Neural crest cell (in vitro differentiated cells): ENCODE data around the gene CTAGE1. TPM values are rescaled to one million over a fixed set of nuclear protein-coding genes. Genes with fewer than 3 reads are reported as not detected.
"Not testable (repeated sequence)": the region's sequence is repeated elsewhere in the genome, so short reads cannot be mapped to it uniquely, and the experiment has no call there.

Source experiments
- DNase-seq: peaks from one replicate; pipeline ENCODE4 v3.0.0; 2021; ENCODE audit warnings: low read depth, mixed read lengths, low spot score
- H3K27ac Mint-ChIP-seq: one replicate; pipeline ENCODE4 v1.8.0; 2021; ENCODE audit warnings: mild to moderate bottlenecking, mixed read lengths; ENCODE audit not compliant: unreplicated experiment
- H3K27me3 Mint-ChIP-seq: 2 replicates; pipeline ENCODE4 v1.8.0; 2021; ENCODE audit warnings: low read depth, mild to moderate bottlenecking, mixed read lengths
- H3K36me3 Mint-ChIP-seq: 2 replicates; pipeline ENCODE4 v1.8.0; 2021; ENCODE audit warnings: low read depth, mild to moderate bottlenecking, mixed read lengths
- H3K4me1 Mint-ChIP-seq: 2 replicates; pipeline ENCODE4 v1.8.0; 2021; ENCODE audit warnings: mixed read lengths
- H3K4me3 Mint-ChIP-seq: one replicate; pipeline ENCODE4 v1.8.0; 2021; ENCODE audit warnings: mild to moderate bottlenecking, mixed read lengths
- H3K9me3 Mint-ChIP-seq: 2 replicates; pipeline ENCODE4 v1.8.0; 2021; ENCODE audit warnings: mixed read lengths
- CTCF ChIP-seq: fragments of 200-600 bp; sonication (generic); conservative IDR thresholded peaks from 2 replicates; pipeline ENCODE4 v1.5.0; 2021; ENCODE audit warnings: antibody characterized with exemption, mild to moderate bottlenecking
- total RNA-seq: library from RNA; stranded (reverse); gene quantifications from 2 replicates; pipeline ENCODE4 v1.2.1, GENCODE V29; 2021

The CTAGE1 gene
- total RNA-seq, 1 donor from 2014 or later = not detected

GRCh38 chr18:22405142-22405541 lies 12.6 kb downstream of the CTAGE1 start:
- Mint-ChIP-seq H3K9me3 (peaks cover 7% of the 10 kb centered on the region), H3K4me3 (no peak overlapping the region), H3K27me3 (peaks cover 10% of the 10 kb centered on the region), H3K27ac (no peak overlapping the region), H3K4me1 (no peaks in the 10 kb centered on the region), H3K36me3 (peaks cover 3% of the 10 kb centered on the region)
- TF ChIP-seq CTCF = no peak
- DNase-seq = no peak

- peaks cover 3% of the 10 kb centered on the region for H3K9me3 Mint-ChIP-seq
- H3K36me3 Mint-ChIP-seq = peaks cover 3% of the 10 kb centered on the region
- TF ChIP-seq CTCF = no peak
- H3K27me3 Mint-ChIP-seq = peaks cover 15% of the 10 kb centered on the region
- H3K4me1 Mint-ChIP-seq = no peaks in the 10 kb centered on the region
- no peak overlapping the region for H3K27ac Mint-ChIP-seq
- no peak for DNase-seq
- H3K4me3 Mint-ChIP-seq = no peak overlapping the region
Observed at GRCh38 chr18:22403950-22404349, 13.8 kb downstream of the CTAGE1 start.

GRCh38 chr18:22399949-22400348 lies 17.8 kb downstream of the CTAGE1 start:
- Mint-ChIP-seq H3K4me3 (no peak overlapping the region), H3K27me3 (peaks cover 15% of the 10 kb centered on the region), H3K27ac (no peak overlapping the region), H3K9me3 (peaks cover 3% of the 10 kb centered on the region), H3K4me1 (no peaks in the 10 kb centered on the region), H3K36me3 (no peaks in the 10 kb centered on the region)
- no peak for TF ChIP-seq CTCF
- DNase-seq = no peak

- no peaks in the 10 kb centered on the region for H3K36me3 Mint-ChIP-seq
Observed at GRCh38 chr18:22398464-22398863, 19.3 kb downstream of the CTAGE1 start.

GRCh38 chr18:22394428-22394827 lies 23.3 kb downstream of the CTAGE1 start:
- H3K27me3 Mint-ChIP-seq = peaks cover 18% of the 10 kb centered on the region
- H3K9me3 Mint-ChIP-seq = peaks cover 2% of the 10 kb centered on the region
- no peak overlapping the region for H3K27ac Mint-ChIP-seq
- no peak overlapping the region for H3K4me3 Mint-ChIP-seq
- H3K4me1 Mint-ChIP-seq = no peaks in the 10 kb centered on the region
- no peaks in the 10 kb centered on the region for H3K36me3 Mint-ChIP-seq
- DNase-seq = no peak
- TF ChIP-seq CTCF = no peak

More at GRCh38 chr18:22398464-22398863, 19.3 kb downstream of the CTAGE1 start:
- Mint-ChIP-seq H3K4me1 (no peaks in the 10 kb centered on the region), H3K9me3 (no peaks in the 10 kb centered on the region), H3K4me3 (no peak overlapping the region), H3K27ac (no peak overlapping the region), H3K27me3 (peaks cover 17% of the 10 kb centered on the region)
- no peak for DNase-seq
- TF ChIP-seq CTCF = no peak

- H3K9me3 Mint-ChIP-seq, DNase-seq, H3K4me3 Mint-ChIP-seq, H3K36me3 Mint-ChIP-seq, H3K4me1 Mint-ChIP-seq, H3K27ac Mint-ChIP-seq: not testable (repeated sequence)
- peaks cover 15% of the 10 kb centered on the region for H3K27me3 Mint-ChIP-seq
Observed at GRCh38 chr18:22393164-22393563, 24.6 kb downstream of the CTAGE1 start.
